ENCODE measurements around the gene FLOT2.

GRCh38 chr17:28853295-28853694, 44.2 kb downstream of the FLOT2 start:
- TF ChIP-seq PHF8 (conservative IDR thresholded peaks at IDR 0.05; ENCODE audit: low read depth, low read length): no peak
- no peak for TF ChIP-seq POLR2A (IDR thresholded peaks at IDR 0.05; ENCODE audit: control extremely low read depth in 1 of 2, low read depth in 2 of 2, low read length in 2 of 2)
- TF ChIP-seq SIN3A (conservative IDR thresholded peaks at IDR 0.05 in 1 of 2, IDR thresholded peaks at IDR 0.05 in 1 of 2; ENCODE audit: low read depth in 1 of 2, low read length in 2 of 2): no peak
- no peak for TF ChIP-seq CTCF (IDR thresholded peaks at IDR 0.05; ENCODE audit: control extremely low read depth in 1 of 3, insufficient read depth in 1 of 3, low read depth in 1 of 3, low read length in 3 of 3)
- no peak for TF ChIP-seq TAF1 (IDR thresholded peaks at IDR 0.05; ENCODE audit: low read depth, low read length)
- TF ChIP-seq E2F6 (IDR thresholded peaks at IDR 0.05): no peak
- no peak for TF ChIP-seq YY1 (IDR thresholded peaks at IDR 0.05; ENCODE audit: low read depth, low read length)

Measured in H1 (cell line).